Fibroblast of lung (primary cell): ENCODE measurements around the gene PTGES2.

Experiments
- EZH2 ChIP-seq: IDR thresholded peaks from 2 replicates; pipeline ENCODE4 v1.5.1; 2012; ENCODE audit warnings: low read length, control low read depth, mild to moderate bottlenecking; ENCODE audit errors: missing control alignments
- TF ChIP-seq, protein P1 (sequence below), 2 donors: IDR thresholded peaks in 1 of 2; conservative IDR thresholded peaks in 1 of 2; 1 replicate in 1 of 2; 2 replicates in 1 of 2; pipeline ENCODE4 v1.5.1; 2011 to 2012; ENCODE audit warnings: low read length in 2 of 2, control low read depth in 1 of 2, inconsistent platforms in 1 of 2, low read depth in 1 of 2, mild to moderate bottlenecking in 1 of 2

DNA sequence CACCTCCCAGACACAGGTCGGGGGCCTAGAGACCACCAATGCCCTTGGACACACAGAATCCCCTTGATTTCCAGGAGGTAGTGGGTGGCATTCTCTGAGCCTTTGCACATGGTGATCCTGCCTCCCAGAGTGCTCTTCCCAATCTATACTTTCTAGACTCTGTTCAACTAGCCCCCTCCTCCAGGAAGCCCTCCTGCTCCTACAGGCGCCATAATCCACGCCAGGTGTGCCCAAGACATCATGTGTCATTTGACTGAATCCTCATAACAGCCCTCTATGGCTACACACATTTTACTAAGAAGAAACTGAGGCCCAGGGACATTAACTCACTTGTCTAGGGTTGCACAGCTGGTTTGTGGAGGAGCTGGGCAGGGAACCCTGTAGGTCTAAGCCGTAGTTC is 39.7 kb upstream of the PTGES2 start:
- TF ChIP-seq, protein P1, sequence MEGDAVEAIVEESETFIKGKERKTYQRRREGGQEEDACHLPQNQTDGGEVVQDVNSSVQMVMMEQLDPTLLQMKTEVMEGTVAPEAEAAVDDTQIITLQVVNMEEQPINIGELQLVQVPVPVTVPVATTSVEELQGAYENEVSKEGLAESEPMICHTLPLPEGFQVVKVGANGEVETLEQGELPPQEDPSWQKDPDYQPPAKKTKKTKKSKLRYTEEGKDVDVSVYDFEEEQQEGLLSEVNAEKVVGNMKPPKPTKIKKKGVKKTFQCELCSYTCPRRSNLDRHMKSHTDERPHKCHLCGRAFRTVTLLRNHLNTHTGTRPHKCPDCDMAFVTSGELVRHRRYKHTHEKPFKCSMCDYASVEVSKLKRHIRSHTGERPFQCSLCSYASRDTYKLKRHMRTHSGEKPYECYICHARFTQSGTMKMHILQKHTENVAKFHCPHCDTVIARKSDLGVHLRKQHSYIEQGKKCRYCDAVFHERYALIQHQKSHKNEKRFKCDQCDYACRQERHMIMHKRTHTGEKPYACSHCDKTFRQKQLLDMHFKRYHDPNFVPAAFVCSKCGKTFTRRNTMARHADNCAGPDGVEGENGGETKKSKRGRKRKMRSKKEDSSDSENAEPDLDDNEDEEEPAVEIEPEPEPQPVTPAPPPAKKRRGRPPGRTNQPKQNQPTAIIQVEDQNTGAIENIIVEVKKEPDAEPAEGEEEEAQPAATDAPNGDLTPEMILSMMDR (conservative IDR thresholded peaks at IDR 0.05 in 1 of 2, IDR thresholded peaks at IDR 0.05 in 1 of 2; ENCODE audit: low read depth in 1 of 2, low read length in 2 of 2): no peak
- TF ChIP-seq EZH2: no peak
